A549 (cell line): ENCODE data around the gene SLC2A5. TPM values are rescaled to one million over a fixed set of nuclear protein-coding genes. Genes with fewer than 3 reads are reported as not detected.

Source experiments
- ATAC-seq, 2 experiments: fragments of 200-7000 bp in 1 of 2; fragments of >200 bp in 1 of 2; cut with Nextera tagmentation in 1 of 2; cut with Tn5 transposase in 1 of 2; 3 replicates each; pipeline versions ENCODE4 v1.8.0 to v1.9.1; 2018 to 2020; ENCODE audit warnings: mild to moderate bottlenecking in 1 of 2, moderate library complexity in 1 of 2
- CTCF ChIA-PET: fragments of 300-600 bp; sonication (Branson Sonifier 250); formaldehyde crosslinking; extraction: SDS; loops from one replicate; lab custom pipeline; 2021; ENCODE audit warnings: antibody characterized with exemption, inconsistent platforms; lab: Yijun Ruan, JAX
- POLR2A ChIA-PET: fragments of 350-600 bp; formaldehyde crosslinking; extraction: SDS; loops from one replicate; lab custom pipeline; 2021; ENCODE audit warnings: antibody characterized with exemption, inconsistent platforms; lab: Yijun Ruan, JAX
- DNase-seq, 2 experiments: peaks; one replicate each; pipeline versions ENCODE4 v3.0.0 to v3.0.0-alpha.2; 2011 to 2016; ENCODE audit warnings: low read depth in 1 of 2, low spot score in 1 of 2
- FAIRE-seq: peaks from 2 replicates; lab custom pipeline; 2011; peaks lifted over from hg19 to GRCh38; lab: Jason Lieb, UNC
- H3K27ac ChIP-seq, 2 experiments: fragments of >200 bp; sonication (Bioruptor Twin); formaldehyde crosslinking; 3 replicates each; pipeline ENCODE4 v1.5.1; 2016 to 2017
- H3K4me1 ChIP-seq: fragments of >200 bp; sonication (Bioruptor Twin); formaldehyde crosslinking; 3 replicates; pipeline ENCODE4 v1.6.1; 2016
- H3K4me2 ChIP-seq: fragments of >200 bp; sonication (Bioruptor Twin); formaldehyde crosslinking; 3 replicates; pipeline ENCODE4 v1.6.1; 2016
- H3K4me3 ChIP-seq: fragments of >200 bp; sonication (Bioruptor Twin); formaldehyde crosslinking; 3 replicates; pipeline ENCODE4 v1.5.1; 2016
- H3K9me3 ChIP-seq: fragments of >200 bp; sonication (Bioruptor Twin); formaldehyde crosslinking; 3 replicates; pipeline ENCODE4 v1.6.1; 2016
- BHLHE40 ChIP-seq: IDR thresholded peaks from 2 replicates; pipeline ENCODE4 v1.6.1; 2012; ENCODE audit warnings: low read depth, low read length, inconsistent platforms
- CBX2 ChIP-seq: fragments of 200-600 bp; sonication (generic); IDR thresholded peaks from 2 replicates; pipeline ENCODE4 v1.6.1; 2016; ENCODE audit warnings: low read depth, mild to moderate bottlenecking, borderline replicate concordance
- CEBPB ChIP-seq, 2 experiments: fragments of >200 bp in 1 of 2; sonication (Bioruptor Twin) in 1 of 2; formaldehyde crosslinking in 1 of 2; IDR thresholded peaks; 2 replicates each; pipeline ENCODE4 v1.6.1; 2012 to 2016
- CTCF ChIP-seq: fragments of >200 bp; sonication (Bioruptor Twin); formaldehyde crosslinking; IDR thresholded peaks from 3 replicates; pipeline ENCODE4 v1.5.1; 2016
- E2F6 ChIP-seq: IDR thresholded peaks from 2 replicates; pipeline ENCODE4 v1.6.1; 2012; ENCODE audit warnings: low read depth, borderline replicate concordance
- EHF ChIP-seq: fragments of 250-450 bp; sonication (Bioruptor Pico); IDR thresholded peaks from 2 replicates; pipeline ENCODE4 v1.5.0; 2020; ENCODE audit warnings: mild to moderate bottlenecking
- FOSB ChIP-seq: fragments of 250-450 bp; sonication (Bioruptor Pico); IDR thresholded peaks from 2 replicates; pipeline ENCODE4 v1.5.0; 2020; ENCODE audit warnings: mild to moderate bottlenecking, moderate library complexity
- FOXS1 ChIP-seq: fragments of 250-450 bp; sonication (Bioruptor Pico); IDR thresholded peaks from 2 replicates; pipeline ENCODE4 v1.5.0; 2020; ENCODE audit warnings: mild to moderate bottlenecking, moderate library complexity
- GATA3 ChIP-seq: IDR thresholded peaks from 2 replicates; pipeline ENCODE4 v1.6.1; 2012; ENCODE audit warnings: borderline replicate concordance
- HDAC2 ChIP-seq: fragments of 200-600 bp; sonication (generic); IDR thresholded peaks from 2 replicates; pipeline ENCODE4 v1.6.1; 2016
- HMGXB4 ChIP-seq: fragments of 250-450 bp; sonication (Bioruptor Pico); IDR thresholded peaks from 2 replicates; pipeline ENCODE4 v1.5.0; 2021; ENCODE audit warnings: mild to moderate bottlenecking, moderate library complexity, borderline replicate concordance
- JUN ChIP-seq, 2 experiments: fragments of >200 bp; sonication (Bioruptor Twin); formaldehyde crosslinking; IDR thresholded peaks; 2 replicates in 1 of 2; 3 replicates in 1 of 2; pipeline ENCODE4 v1.6.1; 2016 to 2017
- KDM1A ChIP-seq: fragments of 200-600 bp; sonication (generic); IDR thresholded peaks from 2 replicates; pipeline ENCODE4 v1.6.1; 2016; ENCODE audit warnings: low read depth, mild to moderate bottlenecking
- MAFK ChIP-seq: fragments of 450-650 bp; IDR thresholded peaks from 2 replicates; pipeline ENCODE4 v1.6.1; 2014; ENCODE audit not compliant: partially characterized antibody
- MAX ChIP-seq: IDR thresholded peaks from 2 replicates; pipeline ENCODE4 v1.6.1; 2012
- MYC ChIP-seq: IDR thresholded peaks from 2 replicates; pipeline ENCODE4 v1.6.1; 2012; ENCODE audit warnings: mild to moderate bottlenecking, inconsistent platforms, low read length, improper control_type of control experiment, borderline replicate concordance
- NFE2L2 ChIP-seq: fragments of 150-350 bp; conservative IDR thresholded peaks from 2 replicates; pipeline ENCODE4 v1.6.1; 2014; ENCODE audit warnings: low read length
- NPAS2 ChIP-seq: fragments of 250-450 bp; sonication (Bioruptor Pico); IDR thresholded peaks from 2 replicates; pipeline ENCODE4 v1.8.0; 2022; ENCODE audit warnings: mild to moderate bottlenecking, moderate library complexity, borderline replicate concordance
- RAD21 ChIP-seq, 2 experiments: fragments of >200 bp in 1 of 2; sonication (Bioruptor Twin) in 1 of 2; formaldehyde crosslinking in 1 of 2; IDR thresholded peaks in 1 of 2; conservative IDR thresholded peaks in 1 of 2; 2 replicates in 1 of 2; 3 replicates in 1 of 2; pipeline ENCODE4 v1.6.1; 2012 to 2018; ENCODE audit warnings: inconsistent platforms in 1 of 2
- RARB ChIP-seq: fragments of 250-450 bp; sonication (Bioruptor Pico); IDR thresholded peaks from 2 replicates; pipeline ENCODE4 v1.8.0; 2021; ENCODE audit warnings: mild to moderate bottlenecking, moderate library complexity
- RFX5 ChIP-seq: fragments of 450-650 bp; IDR thresholded peaks from 2 replicates; pipeline ENCODE4 v1.7.1; 2014; ENCODE audit warnings: antibody characterized with exemption, mild to moderate bottlenecking, moderate library complexity
- SREBF2 ChIP-seq: fragments of 450-650 bp; IDR thresholded peaks from 2 replicates; pipeline ENCODE4 v1.6.1; 2014; ENCODE audit warnings: mild to moderate bottlenecking, moderate library complexity
- TFCP2L1 ChIP-seq: fragments of 250-450 bp; sonication (Bioruptor Pico); IDR thresholded peaks from 2 replicates; pipeline ENCODE4 v1.5.0; 2021; ENCODE audit warnings: mild to moderate bottlenecking
- TP53 ChIP-seq: fragments of 250-450 bp; sonication (Bioruptor Pico); IDR thresholded peaks from 2 replicates; pipeline ENCODE4 v1.5.0; 2021; ENCODE audit warnings: mild to moderate bottlenecking, moderate library complexity
- ZFP36 ChIP-seq: fragments of 450-650 bp; IDR thresholded peaks from 2 replicates; pipeline ENCODE4 v1.6.1; 2014; ENCODE audit warnings: borderline replicate concordance; ENCODE audit not compliant: partially characterized antibody
- WGBS: methylation state at CpG from one replicate; pipeline ENCODE4 v1.1.6; 2017; ENCODE audit errors: missing lambda C conversion rate; 5-methylcytosine and 5-hydroxymethylcytosine counted together
- polyA plus RNA-seq, 4 experiments: library from polyadenylated mRNA; depleted of rRNA in 3 of 4; stranded (reverse); fragments of >200 nt; fragmentation: RNase III in 1 of 4; extraction: RNeasy Plus Mini Kit Qiagen cat#74134 plus additional on column Dnase treatment in 1 of 4; gene quantifications; 2 replicates in 3 of 4; 3 replicates in 1 of 4; pipeline ENCODE4 v1.2.3, GENCODE V29; 2011 to 2017

SLC2A5 gene
- polyA plus RNA-seq, 2 of the 4 experiments (the other 2 are of a cell fraction), result 0.12 to 0.19 TPM

- no peak for FAIRE-seq
Observed at GRCh38 chr1:9100471-9101043, 31.1 kb upstream of the SLC2A5 start.

GRCh38 chr1:9099555-9099954 lies 30.1 kb upstream of the SLC2A5 start:
- DNase-seq (no peak), FAIRE-seq (no peak), ATAC-seq (peak in 1 of 2 experiments; percentile 46; a peak in 3 of 6 replicates)
- no peaks in the 10 kb centered on the region for H3K4me1 ChIP-seq
- no peak overlapping the region for H3K4me3 ChIP-seq
- no peaks in the 10 kb centered on the region for H3K9me3 ChIP-seq
- H3K27ac ChIP-seq, result no peak overlapping the region
- POLR2A ChIA-PET, result no interaction called here
- no peak overlapping the region for H3K4me2 ChIP-seq
- CTCF ChIA-PET, result interaction anchor here (0.6 to 3.2 kb wide), 4 partner anchors 11 to 239 kb away, joined by 3 to 14 read pairs (median 6); no protein-coding TSS in a partner anchor
- 90% methylated on average over 6 of the region's 7 CpGs for WGBS
- TF ChIP-seq E2F6, result no peak
- TF ChIP-seq RFX5, result no peak
- no peak for TF ChIP-seq SREBF2
- no peak for TF ChIP-seq KDM1A
- no peak for TF ChIP-seq CBX2
- TF ChIP-seq ZFP36, result no peak
- TF ChIP-seq MYC, result no peak
- no peak for TF ChIP-seq CTCF
- no peak for TF ChIP-seq RARB (CRISPR knock-in tag)
- TF ChIP-seq TFCP2L1 (CRISPR knock-in tag), result no peak

More at GRCh38 chr1:9100471-9101043, 31.1 kb upstream of the SLC2A5 start:
- no peak overlapping the region for H3K4me2 ChIP-seq
- ChIA-PET POLR2A (interaction anchor here (1.1 kb wide), 1 partner anchor 96 kb away, joined by 3 read pairs; no protein-coding TSS in a partner anchor), CTCF (interaction anchor here (1.0 to 6.1 kb wide), 10 partner anchors 9 to 240 kb away, joined by 3 to 36 read pairs (median 4); no protein-coding TSS in a partner anchor)
- no peak overlapping the region for H3K4me3 ChIP-seq
- DNase-seq, result no peak
- no peaks in the 10 kb centered on the region for H3K9me3 ChIP-seq
- no peak for TF ChIP-seq EHF (CRISPR knock-in tag)
- no peak for TF ChIP-seq BHLHE40
- no peak for TF ChIP-seq FOSB
- no peak for TF ChIP-seq JUN (IDR thresholded peaks at IDR 0.05)
- no peak for TF ChIP-seq MAFK
- no peak for TF ChIP-seq NFE2L2
- TF ChIP-seq NPAS2 (CRISPR knock-in tag), result no peak
- no peak for TF ChIP-seq TP53 (CRISPR knock-in tag)
- TF ChIP-seq HMGXB4, result no peak
- no peak for TF ChIP-seq GATA3
- no peak for TF ChIP-seq MAX
- TF ChIP-seq FOXS1, result no peak
- no peak for TF ChIP-seq HDAC2
- no peak for TF ChIP-seq CEBPB (IDR thresholded peaks at IDR 0.05)
- no peak for TF ChIP-seq CTCF
- TF ChIP-seq RAD21 (conservative IDR thresholded peaks at IDR 0.05 in 1 of 2, IDR thresholded peaks at IDR 0.05 in 1 of 2), result no peak
- no peak for TF ChIP-seq E2F6
- TF ChIP-seq, all 56 proteins: peak for 0
- no peak; a peak in 1 of 6 replicates for ATAC-seq
- WGBS, result 90% methylated on average over 7 of the region's 8 CpGs
- Histone ChIP-seq H3K27ac (no peak overlapping the region), H3K4me1 (no peaks in the 10 kb centered on the region)
